T follicular helper cell (primary cell): ENCODE data around the gene CIDEA.
"Not testable (repeated sequence)": the region's sequence is repeated elsewhere in the genome, so short reads cannot be mapped to it uniquely, and the experiment has no call there.

Source experiments
- DNase-seq: peaks from one replicate; pipeline ENCODE4 v3.0.0-alpha.2; 2020; ENCODE audit warnings: low read depth

CIDEA gene

GRCh38 chr18:12239431-12239830 lies 14.7 kb upstream of the CIDEA start:
- no peak for DNase-seq

GRCh38 chr18:12242658-12243260 lies 11.4 kb upstream of the CIDEA start:
- DNase-seq = no peak

GRCh38 chr18:12243272-12243671 lies 10.9 kb upstream of the CIDEA start:
- not testable (repeated sequence) for DNase-seq

GRCh38 chr18:12245793-12246135 lies 8.4 kb upstream of the CIDEA start:
- no peak for DNase-seq

GRCh38 chr18:12246849-12247808 lies 7.0 kb upstream of the CIDEA start:
- DNase-seq = no peak

- DNase-seq = no peak
Observed at GRCh38 chr18:12247946-12248345, 6.2 kb upstream of the CIDEA start.

GRCh38 chr18:12248926-12249720 lies 5.0 kb upstream of the CIDEA start:
- DNase-seq = no peak

- DNase-seq = no peak
Observed at GRCh38 chr18:12251311-12251710, 2.9 kb upstream of the CIDEA start.

GRCh38 chr18:12252061-12252460 lies 2.1 kb upstream of the CIDEA start:
- DNase-seq = no peak

GRCh38 chr18:12253027-12253426 lies 1.1 kb upstream of the CIDEA start:
- DNase-seq = no peak

GRCh38 chr18:12253663-12254135 lies 462 bp upstream of the CIDEA start:
- no peak for DNase-seq

GRCh38 chr18:12254820-12255511 lies 805 bp downstream of the CIDEA start:
- DNase-seq = no peak

GRCh38 chr18:12255626-12256026 lies 1.5 kb downstream of the CIDEA start:
- DNase-seq = no peak

- DNase-seq = no peak
Observed at GRCh38 chr18:12256951-12257350, 2.8 kb downstream of the CIDEA start.

GRCh38 chr18:12257996-12258718 lies 4.0 kb downstream of the CIDEA start:
- DNase-seq = no peak

GRCh38 chr18:12258719-12259705 lies 4.9 kb downstream of the CIDEA start:
- no peak for DNase-seq

- DNase-seq = no peak
Observed at GRCh38 chr18:12262748-12263147, 8.6 kb downstream of the CIDEA start.

- no peak for DNase-seq
Observed at GRCh38 chr18:12264864-12265263, 10.7 kb downstream of the CIDEA start.

GRCh38 chr18:12271376-12272235 lies 17.4 kb downstream of the CIDEA start:
- DNase-seq = no peak
